ENCODE data around the gene AGPS.
"Not testable (repeated sequence)": the region's sequence is repeated elsewhere in the genome, so short reads cannot be mapped to it uniquely, and the experiment has no call there.

The AGPS gene

DNA sequence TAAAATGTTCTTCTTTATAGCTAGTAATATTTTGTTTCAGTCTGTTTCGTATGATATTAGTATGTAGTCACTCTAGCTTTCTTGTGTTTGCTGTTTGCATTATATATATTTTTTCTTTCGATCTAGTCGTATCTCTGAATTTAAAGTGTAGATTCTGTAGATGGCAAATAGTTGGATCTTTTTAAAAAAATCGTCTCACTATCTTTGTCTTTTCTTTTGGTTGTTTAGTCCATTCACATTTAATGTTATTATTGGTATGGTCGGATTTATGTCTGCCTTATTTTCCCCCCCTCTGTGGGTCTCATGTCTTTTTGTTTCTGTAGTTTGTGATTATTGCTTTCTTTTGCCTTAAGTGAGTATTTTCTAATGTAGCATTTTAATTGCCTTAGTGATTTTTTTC lies 84.3 kb downstream of the AGPS start:
- no peak for FAIRE-seq

DNA sequence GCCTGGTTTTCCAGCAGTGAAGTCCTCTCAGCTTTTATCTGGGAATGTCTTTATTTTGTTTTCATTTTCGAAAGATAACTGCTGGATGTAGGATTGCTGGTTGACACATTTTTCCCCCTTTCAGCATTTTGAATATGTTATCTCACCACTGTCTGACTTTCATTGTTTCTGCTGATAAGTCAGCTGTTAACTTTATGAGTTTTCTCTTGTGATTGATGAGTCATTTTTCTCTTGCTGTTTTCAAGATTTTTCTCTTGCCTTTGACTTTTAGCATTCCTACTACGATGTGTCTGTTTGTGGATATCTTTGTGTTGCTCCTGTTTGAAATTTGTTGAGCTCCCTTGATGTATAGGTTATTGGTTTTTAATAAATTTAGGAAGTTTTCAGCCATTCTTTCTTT lies 85.5 kb downstream of the AGPS start:
- FAIRE-seq = no peak

DNA sequence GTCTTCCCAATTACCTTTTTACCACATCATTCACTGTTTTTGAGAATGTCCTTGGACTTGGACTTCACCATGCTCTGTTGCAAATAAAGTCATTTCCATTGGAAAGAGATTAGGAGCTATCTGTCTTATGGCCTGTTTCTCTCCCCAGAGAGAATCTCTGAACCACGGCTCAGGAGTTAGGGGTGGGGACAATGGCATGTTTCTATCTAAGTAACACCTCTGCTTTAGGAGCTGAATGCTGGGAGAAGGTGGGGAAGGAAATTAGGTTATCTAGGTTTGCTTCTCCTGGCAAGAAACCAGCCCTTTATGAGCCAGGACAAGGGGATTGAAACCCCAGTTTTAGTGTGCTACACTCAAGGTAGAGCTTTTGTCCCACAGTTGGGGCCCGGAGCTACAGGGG lies 86.3 kb downstream of the AGPS start:
- FAIRE-seq = no peak

DNA sequence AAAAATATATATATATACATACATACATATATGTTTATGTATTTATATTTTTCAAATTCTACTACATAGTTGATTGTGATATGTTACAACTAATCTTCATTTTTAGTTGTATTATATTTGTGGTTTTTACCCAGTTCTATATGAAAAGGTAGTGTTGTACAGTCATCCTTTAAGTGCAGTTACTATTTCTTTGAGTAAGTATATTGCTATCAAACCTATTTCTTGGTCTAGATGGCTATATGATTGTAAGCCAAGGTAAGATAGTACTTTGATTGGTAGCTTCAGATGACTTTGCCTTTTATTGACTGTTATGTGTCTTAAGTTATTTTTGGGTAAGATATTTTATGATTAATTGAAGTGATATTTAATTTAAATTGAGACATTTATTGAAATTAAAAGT lies 89.6 kb downstream of the AGPS start:
- FAIRE-seq = no peak

DNA sequence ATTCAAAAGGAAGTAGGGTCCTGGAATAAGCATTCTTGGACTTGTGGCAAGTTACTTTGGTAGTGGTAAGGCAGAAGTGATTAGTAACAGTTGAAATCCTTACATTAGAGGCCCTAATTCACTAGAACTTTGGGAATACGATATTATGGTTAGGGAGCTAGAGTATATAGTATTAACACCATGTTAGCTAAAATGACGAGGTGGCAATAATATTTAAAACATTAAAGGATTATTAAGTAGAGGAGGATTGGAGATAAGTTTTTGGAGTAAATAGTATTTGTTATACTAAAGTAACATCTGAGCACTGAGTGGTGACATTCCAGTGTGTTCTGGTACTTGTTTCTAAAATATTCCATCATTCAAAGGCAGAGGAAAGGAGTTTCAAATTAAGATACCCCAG lies 91.0 kb downstream of the AGPS start:
- FAIRE-seq = no peak

DNA sequence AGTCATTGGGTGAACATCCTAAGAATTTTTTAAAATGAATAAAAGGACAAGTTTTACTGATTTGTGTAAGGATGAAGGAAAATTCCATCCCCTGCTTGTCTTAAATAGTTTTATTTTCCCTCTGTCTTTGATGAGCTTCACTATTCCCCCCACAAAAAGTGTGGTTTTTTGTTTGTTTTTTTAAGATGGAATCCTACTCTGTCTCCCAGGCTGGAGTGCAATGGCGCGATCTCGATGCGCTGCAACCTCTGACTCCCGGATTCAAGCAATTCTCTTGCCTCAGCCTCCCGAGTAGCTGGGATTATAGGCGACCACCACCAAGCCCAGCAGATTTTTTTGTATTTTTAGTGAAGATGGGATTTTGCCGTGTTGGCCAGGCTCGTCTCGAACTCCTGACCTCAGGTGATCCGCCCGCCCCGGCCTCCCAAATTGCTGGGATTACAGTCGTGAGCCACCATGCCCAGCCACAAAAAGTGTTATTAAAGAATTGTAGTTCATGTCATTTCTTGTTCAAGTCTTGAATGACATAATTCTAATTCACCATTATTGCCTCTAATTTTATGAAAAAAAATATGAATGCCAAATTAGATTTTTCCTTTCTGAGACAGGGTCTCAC lies 91.7 kb downstream of the AGPS start:
- no peak for FAIRE-seq

DNA sequence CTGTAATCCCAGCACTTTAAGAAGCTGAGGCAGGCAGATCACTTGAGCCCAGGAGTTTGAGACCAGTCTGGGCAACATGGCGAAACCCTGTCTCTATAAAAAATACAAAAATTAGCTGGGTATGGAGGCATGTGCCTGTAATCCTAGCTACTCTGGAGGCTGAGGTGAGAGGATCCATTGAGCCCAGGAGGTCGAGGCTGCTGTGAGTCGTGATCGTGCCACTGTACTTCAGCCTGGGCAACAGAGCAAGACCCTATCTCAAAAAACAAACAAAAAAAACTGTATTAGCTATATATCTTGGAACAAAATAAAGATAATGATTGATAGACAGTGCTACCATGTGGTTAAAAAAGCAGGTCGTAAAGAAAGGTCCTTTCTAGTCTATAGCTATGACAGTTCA lies 93.1 kb downstream of the AGPS start:
- FAIRE-seq = not testable (repeated sequence)

DNA sequence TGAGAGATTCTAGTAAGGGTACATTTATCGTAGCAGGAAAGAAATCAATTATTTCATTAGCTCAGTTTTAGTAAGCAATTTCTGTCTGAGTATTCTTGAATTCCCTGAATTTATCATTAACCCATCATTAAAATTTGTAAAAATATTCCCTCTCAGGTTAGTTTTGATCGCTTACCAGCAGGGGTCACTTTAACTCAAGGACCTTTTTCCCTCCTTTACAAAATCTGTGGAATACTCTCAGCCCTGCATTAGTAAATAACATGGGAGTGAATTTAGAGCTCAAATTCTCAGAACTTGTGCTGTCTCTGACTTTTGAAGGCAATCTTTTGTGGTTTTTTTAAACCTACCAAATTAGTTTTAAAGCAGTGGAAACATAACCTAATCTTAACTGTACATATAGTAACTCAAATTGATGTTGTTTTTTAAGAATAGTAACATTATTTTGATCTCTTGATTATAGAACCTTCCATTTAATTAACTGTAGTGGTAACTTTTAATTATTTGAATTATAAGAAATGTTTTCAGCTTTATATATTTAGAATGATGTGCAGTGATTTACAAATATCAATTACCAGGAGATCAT lies 97.2 kb downstream of the AGPS start:
- FAIRE-seq = peak; percentile 86

DNA sequence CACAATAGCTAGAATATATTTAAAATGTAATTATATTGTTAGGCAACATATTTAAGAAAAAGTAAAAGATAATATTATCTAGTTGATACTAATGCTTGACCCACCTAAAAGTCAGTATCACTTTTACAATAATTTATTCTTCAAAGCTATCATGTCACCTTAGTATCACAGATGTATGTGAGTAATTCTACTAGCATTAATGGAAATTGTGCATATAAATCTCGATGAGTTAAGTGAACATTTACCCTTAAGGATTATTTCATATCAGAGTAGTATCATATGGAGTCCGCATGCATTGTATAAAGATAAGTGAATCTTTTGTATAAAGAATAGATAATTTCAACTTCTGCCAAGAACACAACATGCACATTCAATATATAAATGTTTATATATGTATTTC lies 103.4 kb downstream of the AGPS start:
- FAIRE-seq = no peak

DNA sequence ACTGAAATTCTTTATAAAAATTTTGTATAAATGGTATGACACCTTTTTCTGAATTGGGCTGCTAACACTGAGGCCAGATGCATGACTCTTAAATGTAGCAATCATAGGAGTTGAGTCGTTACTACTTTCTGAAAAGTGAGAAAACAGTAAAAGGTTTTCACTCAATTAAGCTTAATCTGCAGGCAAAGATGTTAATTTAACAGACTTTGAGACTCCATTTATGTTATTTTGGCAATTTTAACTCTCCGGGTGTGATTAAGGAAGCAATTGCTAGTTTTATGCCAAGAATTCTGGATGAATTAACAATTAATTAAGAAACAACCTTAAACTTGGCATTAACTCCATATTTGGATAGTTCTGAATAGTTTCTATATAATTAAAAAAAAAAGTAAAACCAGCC lies 104.3 kb downstream of the AGPS start:
- no peak for FAIRE-seq

DNA sequence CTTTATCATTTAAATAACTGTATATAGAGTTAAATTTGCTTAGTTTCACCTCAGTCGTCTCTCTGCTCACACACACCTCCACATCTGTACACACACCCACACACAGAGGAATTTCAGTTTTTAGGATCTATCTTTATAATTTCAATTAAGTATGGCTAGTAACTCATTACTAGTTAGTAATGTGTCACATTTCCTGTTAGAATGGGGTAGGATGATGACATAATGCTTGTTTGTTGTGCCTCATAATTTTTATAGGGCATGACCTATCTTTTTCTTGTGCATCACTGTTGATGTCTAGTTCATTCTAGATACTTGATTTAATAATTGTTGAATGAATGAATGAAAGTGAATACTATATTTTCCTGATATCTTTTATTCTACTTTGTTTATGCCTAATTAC lies 108.6 kb downstream of the AGPS start:
- FAIRE-seq = no peak

DNA sequence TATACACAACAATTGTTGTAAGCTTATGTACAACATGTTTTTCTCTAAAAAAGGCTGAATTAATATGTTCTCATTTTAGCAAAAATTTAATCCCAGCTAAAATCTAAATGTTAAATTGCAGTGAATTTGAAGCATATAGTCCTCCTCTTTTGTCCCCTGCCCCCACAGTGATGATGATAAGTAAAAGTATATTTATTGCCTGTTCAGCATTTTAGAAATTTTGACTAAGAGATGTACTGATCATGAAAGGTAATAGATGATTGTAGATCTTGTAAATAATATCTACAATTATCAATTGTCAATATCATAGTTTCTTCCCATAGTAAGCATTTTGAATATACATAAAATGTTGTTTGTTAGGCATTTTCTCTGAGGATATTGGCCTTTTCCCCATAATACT lies 113.9 kb downstream of the AGPS start:
- no peak for FAIRE-seq

DNA sequence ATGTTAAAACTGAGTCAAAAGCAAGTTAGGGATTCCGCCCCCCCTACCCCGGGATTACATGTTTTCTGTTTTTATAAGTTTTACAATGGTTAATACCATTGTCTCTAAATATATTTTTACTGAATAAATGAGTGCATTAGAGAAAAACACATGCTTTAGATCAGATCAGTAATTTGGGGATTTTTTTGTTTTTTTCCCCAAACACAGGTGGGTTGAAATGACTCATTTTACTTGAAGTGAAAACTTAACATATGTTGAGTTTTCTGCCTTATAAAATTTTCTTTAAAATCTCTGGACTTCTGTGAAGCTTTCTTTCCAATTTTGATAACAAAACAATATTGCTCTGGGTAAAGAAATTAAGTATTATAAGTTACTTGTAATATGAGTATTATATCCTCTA lies 114.4 kb downstream of the AGPS start:
- no peak for FAIRE-seq

DNA sequence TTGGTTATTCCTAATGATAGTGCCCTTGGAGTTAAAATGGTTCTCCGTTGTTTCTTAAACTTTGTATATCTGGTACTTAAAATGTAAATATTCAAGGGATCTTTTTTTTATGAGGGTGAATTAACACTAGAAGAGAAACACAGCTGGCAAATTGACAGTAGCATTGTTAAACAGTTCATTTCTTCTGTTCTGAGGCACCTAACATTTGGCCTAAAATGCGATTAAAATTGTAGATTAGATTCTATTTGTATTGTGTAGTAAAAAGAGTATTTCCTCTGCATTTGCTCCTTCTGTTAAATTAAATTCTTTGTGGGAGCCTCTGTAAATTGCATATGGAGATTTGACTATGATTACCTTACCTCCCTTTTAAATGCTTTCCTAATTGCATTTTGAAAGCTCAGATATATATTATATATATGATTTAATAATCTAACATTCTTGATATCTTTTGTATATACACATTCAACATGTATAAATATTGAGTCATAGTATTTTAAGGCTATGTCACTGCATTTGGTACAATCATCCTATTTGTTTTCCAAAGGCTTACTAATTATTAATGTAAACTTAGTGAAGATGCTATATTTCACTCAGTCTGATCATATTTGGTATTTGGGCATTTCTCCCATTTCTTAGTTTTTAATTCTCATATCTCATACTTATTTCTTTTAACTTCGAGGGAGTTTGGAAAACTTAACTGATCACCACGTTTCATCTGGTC lies 124.4 kb downstream of the AGPS start:
- no peak for FAIRE-seq

DNA sequence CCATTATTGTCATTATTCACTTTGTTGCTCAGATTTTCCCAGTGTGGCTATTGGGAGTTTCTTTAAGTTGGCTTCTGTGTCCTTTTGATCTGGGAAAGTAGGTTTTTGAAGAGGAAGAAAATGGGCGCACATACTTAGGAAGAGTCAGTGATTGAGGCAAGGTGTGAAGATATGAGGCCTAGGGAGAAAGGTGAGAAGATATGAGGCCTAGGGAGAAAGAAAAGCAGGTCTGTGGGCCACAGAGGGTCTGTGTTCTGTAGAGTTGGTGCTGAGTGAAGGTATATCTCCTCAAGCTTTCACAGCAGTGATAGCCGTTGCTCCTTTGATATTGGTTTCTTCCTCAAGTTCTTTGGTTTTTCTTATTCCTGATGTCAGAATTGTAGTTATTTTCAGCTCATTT lies 126.2 kb downstream of the AGPS start:
- FAIRE-seq = no peak

DNA sequence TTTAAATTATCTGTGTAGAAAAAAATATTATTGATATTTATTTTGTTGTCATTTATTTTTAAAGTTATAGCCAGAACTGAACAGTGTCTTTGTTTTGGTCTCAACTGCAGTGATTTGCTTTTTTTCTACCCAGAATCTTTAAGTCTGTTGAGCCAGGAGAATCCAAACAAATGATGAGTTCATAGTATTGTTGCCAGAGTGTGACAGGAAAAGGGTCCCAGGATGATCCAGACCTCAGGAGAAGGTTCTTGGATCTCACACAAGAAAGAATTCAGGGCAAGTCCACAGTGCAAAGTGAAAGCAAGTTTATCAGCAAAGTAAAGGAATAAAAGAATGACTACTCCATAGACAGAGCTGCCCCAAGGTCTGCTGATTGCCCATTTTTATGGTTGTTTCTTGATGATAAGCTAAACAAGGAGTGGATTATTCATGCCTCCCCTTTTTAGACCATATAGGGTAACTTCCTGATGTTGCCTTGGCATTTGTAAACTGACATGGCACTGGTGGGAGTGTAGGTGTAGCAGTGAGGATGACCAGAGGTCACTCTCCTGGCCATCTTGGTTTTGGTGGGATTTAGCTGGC lies 127.1 kb downstream of the AGPS start:
- FAIRE-seq = no peak

DNA sequence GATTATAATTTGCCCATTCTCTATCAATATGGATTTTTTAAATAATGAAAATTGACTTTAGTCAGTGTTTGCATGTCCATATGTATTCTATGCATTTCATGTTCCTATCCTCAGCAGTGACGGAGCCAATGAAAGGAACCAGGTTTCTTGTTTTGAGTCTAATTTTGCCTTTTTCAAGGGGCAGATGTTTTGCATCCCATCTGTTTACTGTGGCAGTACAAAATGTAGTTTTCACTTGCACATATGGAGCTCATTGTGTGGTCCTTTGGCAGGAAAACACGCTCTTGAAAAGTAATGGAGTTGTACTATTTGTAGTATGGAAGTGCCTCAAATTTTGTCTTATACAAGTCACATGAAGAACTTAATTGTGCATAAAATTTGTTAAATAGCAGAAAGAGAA lies 127.8 kb downstream of the AGPS start:
- FAIRE-seq = no peak

DNA sequence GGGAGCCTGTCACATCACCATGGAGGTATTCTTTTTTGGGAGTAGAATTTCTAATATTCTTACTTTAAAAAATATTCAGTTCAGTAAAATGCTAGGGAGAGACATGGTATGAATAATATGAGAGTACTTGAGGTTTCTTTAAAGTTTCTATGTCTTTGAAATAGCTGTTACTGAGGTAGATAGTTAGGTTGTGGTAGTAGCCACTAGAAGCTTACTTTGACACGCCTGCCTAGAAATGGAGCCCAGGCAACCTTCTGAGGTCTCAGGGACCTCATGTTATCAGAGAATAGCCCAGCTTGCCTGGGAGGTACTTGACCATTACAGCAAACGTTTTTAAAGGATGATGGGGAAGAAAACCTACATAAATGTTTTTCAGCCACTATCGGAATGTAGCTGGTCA lies 131.2 kb downstream of the AGPS start:
- FAIRE-seq = no peak

DNA sequence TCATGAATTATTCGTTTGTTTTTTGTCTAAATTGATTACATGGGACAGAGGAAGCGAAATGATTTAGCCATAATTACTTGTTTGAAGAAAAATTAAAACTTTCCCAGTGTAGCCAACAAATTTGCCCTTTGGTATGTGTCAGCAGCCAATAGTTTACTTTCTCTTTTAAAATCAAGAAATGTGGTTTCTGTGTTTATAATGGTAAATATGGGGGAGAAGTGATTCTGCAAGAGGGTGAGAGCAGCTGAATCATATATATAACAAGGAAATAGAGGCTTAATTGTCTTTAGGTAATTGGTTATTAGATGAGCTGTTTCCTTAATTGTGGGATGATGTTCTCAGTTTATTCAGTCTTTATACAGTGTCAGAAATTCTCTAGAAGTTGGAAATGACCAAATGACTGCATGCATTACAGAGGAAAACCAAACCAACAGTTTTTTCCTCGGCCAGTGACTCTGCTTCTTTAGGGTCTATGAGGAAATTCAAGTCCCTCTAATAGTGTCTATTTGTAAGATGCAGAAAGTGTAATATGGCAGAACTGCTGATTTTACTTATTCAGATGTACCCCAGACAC lies 132.9 kb downstream of the AGPS start:
- FAIRE-seq = no peak

DNA sequence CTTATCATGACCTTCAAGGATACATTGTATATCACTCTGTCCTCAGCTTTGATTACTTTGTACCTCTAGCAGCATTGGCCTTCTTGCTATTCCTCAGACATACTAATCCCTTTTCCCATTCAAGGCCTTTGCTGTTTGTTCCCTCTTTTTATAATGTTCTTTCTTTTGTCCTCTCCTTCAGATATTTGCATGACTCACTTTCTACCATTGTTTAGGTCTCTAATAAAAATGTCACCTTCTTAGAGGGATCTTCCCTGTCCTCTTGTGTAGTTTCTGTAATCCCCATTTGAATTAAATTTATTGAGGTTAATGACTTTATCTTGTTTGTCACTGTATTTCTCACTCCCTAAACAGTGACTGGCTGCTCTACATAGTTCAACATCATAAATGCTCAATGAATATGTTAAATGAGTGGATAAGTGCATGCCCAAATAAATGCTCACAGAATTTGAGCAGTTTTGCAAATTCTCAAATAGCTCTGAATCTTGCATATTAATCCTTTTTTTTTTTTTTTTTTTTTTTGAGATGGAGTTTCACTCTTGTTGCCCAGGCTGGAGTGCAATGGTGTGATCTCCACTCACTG lies 135.9 kb downstream of the AGPS start:
- no peak for FAIRE-seq

DNA sequence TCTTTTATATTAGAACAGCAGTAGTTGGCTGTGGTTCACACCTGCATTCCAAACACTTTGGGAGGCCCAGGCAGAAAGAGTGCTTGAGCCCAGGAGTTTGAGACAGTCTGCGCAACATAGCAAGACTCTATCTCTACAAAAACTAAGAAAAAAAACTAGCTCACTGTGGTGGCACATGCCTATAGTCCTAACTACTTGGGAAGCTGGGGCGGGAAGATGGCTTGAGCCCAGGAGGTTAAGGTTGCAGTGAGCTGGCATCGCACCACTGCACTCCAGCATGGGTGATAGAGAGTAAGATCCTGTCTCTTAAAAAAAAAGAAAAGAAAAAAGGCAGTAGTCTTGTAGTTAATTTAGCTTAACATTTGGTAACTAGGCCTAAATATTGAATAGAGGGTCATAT lies 136.6 kb downstream of the AGPS start:
- no peak for FAIRE-seq

DNA sequence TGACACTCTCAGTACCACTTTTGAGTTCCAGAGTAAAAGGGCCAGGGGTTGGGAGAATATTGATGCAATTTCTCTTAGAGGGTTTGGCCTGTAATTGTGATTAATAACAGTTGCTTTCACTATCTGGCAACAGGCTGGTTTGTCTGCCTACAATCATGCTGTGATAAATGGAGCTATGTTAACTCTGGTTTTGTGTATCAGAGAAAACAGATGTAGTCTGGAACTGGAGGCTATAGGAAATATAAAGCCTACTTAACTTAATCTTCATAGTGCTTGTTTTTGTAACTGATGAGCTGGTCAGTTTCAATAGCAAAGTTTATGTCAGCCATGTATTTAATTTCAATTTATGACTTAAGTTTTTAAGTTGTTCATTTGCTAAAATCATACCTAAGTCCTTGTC lies 138.0 kb downstream of the AGPS start:
- FAIRE-seq = no peak

DNA sequence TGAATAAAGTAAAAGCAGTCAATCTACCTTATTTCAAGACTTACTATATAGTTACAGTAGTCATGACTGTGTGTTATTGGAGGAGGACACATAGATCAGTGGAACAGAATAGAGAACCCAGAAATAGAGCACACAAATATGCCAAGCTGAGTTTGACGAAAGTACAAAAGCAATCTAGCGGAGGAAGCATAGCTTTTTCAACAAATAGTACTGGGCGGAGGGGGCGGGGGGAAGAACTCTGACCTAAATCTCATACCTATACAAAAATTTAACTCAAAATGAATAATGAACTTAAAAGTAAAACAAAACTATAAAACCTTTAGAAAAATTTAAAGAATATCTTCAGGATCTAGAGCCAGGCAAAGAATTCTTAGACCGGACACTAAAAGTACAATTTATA lies 139.1 kb downstream of the AGPS start:
- FAIRE-seq = no peak

DNA sequence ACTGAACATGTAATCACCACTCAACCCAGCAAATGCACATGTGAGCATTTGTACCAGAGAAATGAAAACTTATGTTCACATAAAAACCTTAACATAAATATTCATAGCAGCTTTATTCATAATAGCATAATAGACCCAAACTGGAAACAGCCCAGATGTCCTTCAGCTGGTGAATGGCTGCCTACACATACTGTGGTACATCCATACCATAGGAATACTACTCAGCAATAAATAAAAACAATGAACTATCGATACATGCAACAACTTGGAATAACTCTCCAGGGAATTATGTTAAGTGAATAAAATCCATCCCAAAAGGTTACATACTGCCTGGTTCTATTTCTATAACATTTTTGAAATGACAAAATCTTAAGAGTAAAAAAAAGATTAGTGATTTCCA lies 140.0 kb downstream of the AGPS start:
- no peak for FAIRE-seq
